ENCODE measurements around the gene CSF1R. TPM values are rescaled to one million over a fixed set of nuclear protein-coding genes. Genes with fewer than 3 reads are reported as not detected.

The CSF1R gene
- total and polyA plus RNA-seq, 10 donors: 23.1 to 429 (median 291) TPM

DNA sequence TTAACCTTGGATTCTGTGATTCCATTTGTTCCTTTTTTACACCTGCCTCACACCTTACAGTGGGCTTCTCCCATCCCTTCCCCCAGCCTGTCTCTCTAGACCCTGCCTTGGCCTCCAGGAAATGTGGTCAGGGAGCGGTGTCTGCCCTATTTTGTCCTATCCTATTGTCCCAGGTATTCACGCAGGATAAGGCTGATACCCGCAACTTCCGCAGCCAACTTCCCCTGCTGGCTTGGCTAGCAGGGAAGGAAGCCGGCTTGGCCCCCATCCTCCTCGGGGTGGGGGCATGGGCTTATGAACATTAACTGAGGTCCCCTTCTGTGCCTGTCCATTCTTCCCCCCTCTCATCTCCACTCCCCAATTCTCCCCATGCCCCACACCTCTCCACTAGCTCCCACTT is 3.5 kb downstream of the CSF1R start:
- no peak for DNase-seq
- Histone ChIP-seq H3K9me3 (no peaks in the 10 kb centered on the region), H3K27ac (peak overlapping the region in 4 of 8 donors; percentile 53 to 73 (median 60)), H3K27me3 (replicated peaks in 1 of 7) (peaks cover 0 to 4% (median 0%) of the 10 kb centered on the region in 7 donors), H3K36me3 (peaks cover 0 to 32% (median 0%) of the 10 kb centered on the region in 6 donors), H3K4me3 (peak overlapping the region in 7 of 8 donors; percentile 4 to 68 (median 14)), H3K4me1 (peaks cover 13 to 33% (median 20%) of the 10 kb centered on the region in 6 donors)
- intact Hi-C loops (cut with DNase I; ENCODE audit: low total_unique reads): no loop called here
- TF ChIP-seq, protein P1, sequence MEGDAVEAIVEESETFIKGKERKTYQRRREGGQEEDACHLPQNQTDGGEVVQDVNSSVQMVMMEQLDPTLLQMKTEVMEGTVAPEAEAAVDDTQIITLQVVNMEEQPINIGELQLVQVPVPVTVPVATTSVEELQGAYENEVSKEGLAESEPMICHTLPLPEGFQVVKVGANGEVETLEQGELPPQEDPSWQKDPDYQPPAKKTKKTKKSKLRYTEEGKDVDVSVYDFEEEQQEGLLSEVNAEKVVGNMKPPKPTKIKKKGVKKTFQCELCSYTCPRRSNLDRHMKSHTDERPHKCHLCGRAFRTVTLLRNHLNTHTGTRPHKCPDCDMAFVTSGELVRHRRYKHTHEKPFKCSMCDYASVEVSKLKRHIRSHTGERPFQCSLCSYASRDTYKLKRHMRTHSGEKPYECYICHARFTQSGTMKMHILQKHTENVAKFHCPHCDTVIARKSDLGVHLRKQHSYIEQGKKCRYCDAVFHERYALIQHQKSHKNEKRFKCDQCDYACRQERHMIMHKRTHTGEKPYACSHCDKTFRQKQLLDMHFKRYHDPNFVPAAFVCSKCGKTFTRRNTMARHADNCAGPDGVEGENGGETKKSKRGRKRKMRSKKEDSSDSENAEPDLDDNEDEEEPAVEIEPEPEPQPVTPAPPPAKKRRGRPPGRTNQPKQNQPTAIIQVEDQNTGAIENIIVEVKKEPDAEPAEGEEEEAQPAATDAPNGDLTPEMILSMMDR (IDR thresholded peaks at IDR 0.05 in 8 of 11, conservative IDR thresholded peaks at IDR 0.05 in 3 of 11): no peak
- peak in 1 of 3 donors; percentile 22 for TF ChIP-seq POLR2AphosphoS5 (IDR thresholded peaks at IDR 0.05)
- WGBS, 5 donors: 18 to 51% (median 26%) methylated on average over 6 of the region's 6 CpGs

DNA sequence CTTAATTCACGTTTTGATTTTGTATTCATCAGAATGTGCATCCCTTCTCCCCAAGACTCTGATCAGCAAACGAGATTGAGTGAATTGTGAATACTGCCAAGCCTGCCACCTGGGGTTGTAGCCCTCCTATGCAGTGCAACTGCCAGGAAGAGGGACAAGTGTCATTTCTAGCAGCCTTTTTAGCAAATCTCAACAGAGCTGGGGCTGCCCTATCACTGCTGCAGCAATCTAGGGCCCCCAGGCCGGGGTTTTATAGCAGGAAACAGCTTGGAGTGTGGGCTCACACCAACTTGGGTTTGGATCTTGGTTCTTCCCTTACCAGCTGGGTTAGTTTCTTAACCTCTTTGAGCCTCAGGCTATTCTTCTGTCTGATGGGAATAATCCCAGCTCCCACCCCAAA is 4.0 kb downstream of the CSF1R start:
- intact Hi-C loops (cut with DNase I; ENCODE audit: low total_unique reads): no loop called here
- H3K36me3 ChIP-seq: peaks cover 0 to 36% (median 0%) of the 10 kb centered on the region in 6 donors
- peaks cover 13 to 33% (median 20%) of the 10 kb centered on the region in 6 donors for H3K4me1 ChIP-seq
- peaks cover 0 to 4% (median 0%) of the 10 kb centered on the region in 7 donors for H3K27me3 ChIP-seq (replicated peaks in 1 of 7)
- 16 to 32% (median 21%) methylated on average over 3 of the region's 3 CpGs for WGBS, 5 donors
- TF ChIP-seq POLR2AphosphoS5 (IDR thresholded peaks at IDR 0.05) (no peak), POLR2A (IDR thresholded peaks at IDR 0.05) (no peak)
- TF ChIP-seq, protein P1 (IDR thresholded peaks at IDR 0.05 in 8 of 11, conservative IDR thresholded peaks at IDR 0.05 in 3 of 11): no peak
- peak overlapping the region in 5 of 8 donors; percentile 10 to 68 (median 20) for H3K4me3 ChIP-seq
- H3K9me3 ChIP-seq: no peaks in the 10 kb centered on the region
- DNase-seq: no peak
- peak overlapping the region in 5 of 8 donors; percentile 24 to 73 (median 53) for H3K27ac ChIP-seq

DNA sequence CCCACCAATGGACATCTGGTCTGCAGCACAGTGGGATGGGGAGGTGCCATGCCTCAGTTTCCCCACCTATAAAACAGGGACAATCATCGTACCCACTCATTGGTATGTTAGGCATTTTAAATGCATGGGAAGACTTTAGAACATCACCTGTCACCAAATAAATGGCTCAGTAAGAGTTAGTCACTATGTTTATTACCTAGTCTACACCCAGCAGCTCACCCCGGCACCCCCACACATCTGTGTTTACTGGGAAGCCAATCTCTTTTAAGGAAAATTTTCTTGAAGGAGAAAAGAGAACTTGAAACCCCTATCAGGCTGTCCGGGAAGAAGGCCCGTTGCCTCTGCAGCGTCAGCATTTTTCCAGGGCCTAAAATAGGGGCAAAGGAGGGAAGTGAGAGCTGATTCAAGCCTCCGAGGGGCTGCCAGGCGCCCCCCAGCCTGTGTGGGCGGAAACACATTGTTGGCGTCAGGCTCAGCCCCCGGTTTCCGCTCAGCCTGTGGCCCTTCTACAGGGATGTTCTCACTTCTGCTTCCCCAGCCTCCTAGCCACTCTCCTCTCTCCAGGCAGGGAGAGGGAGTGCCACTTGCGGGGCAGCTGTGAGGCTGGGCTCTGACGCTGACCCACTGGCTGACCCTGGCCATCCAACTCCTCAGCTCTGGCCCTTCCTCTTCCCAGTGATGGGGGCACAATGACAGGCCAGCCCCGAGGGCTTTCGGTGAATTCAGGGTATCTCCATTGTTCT is 4.6 kb downstream of the CSF1R start:
- 5 to 9% (median 7%) methylated on average over 15 of the region's 15 CpGs for WGBS, 5 donors
- Histone ChIP-seq H3K9me3 (no peaks in the 10 kb centered on the region), H3K36me3 (peaks cover 0 to 42% (median 0%) of the 10 kb centered on the region in 6 donors), H3K27ac (peak overlapping the region in 6 of 8 donors; percentile 24 to 73 (median 53)), H3K27me3 (replicated peaks in 1 of 7) (peaks cover 0 to 4% (median 0%) of the 10 kb centered on the region in 7 donors), H3K4me1 (peaks cover 13 to 33% (median 20%) of the 10 kb centered on the region in 6 donors), H3K4me3 (peak overlapping the region in 4 of 8 donors; percentile 14 to 68 (median 34))
- intact Hi-C loops (cut with DNase I; ENCODE audit: low total_unique reads): no loop called here
- TF ChIP-seq POLR2A (IDR thresholded peaks at IDR 0.05) (peak in 1 of 3 donors; percentile 12), POLR2AphosphoS5 (IDR thresholded peaks at IDR 0.05) (peak; percentile 83 to 88 (median 86))
- TF ChIP-seq, protein P1 (IDR thresholded peaks at IDR 0.05 in 8 of 11, conservative IDR thresholded peaks at IDR 0.05 in 3 of 11): no peak
- DNase-seq: peak; percentile 88

All from spleen (tissue), 11 donors.